HEK293 (cell line): ENCODE data around the gene SCAMP3.

Experiments
- BCL11B ChIP-seq: fragments of 450-650 bp; formaldehyde crosslinking; IDR thresholded peaks from 2 replicates; pipeline ENCODE4 v1.5.1; 2016; ENCODE audit warnings: low read depth, missing biosample characterization, missing genetic modification characterization
- GFI1B ChIP-seq: fragments of 450-650 bp; formaldehyde crosslinking; IDR thresholded peaks from 2 replicates; pipeline ENCODE4 v1.5.1; 2016; ENCODE audit warnings: missing biosample characterization, missing genetic modification characterization
- IKZF3 ChIP-seq: fragments of 450-650 bp; IDR thresholded peaks from 2 replicates; pipeline ENCODE4 v1.5.0; 2018; ENCODE audit warnings: missing biosample characterization, mild to moderate bottlenecking, missing genetic modification characterization, moderate library complexity
- KLF16 ChIP-seq: fragments of 450-650 bp; formaldehyde crosslinking; IDR thresholded peaks from 2 replicates; pipeline ENCODE4 v1.5.1; 2017; ENCODE audit warnings: missing biosample characterization, missing genetic modification characterization
- KLF8 ChIP-seq: fragments of 450-650 bp; formaldehyde crosslinking; IDR thresholded peaks from 2 replicates; pipeline ENCODE4 v1.5.1; 2016; ENCODE audit warnings: missing biosample characterization, missing genetic modification characterization
- OVOL3 ChIP-seq: fragments of 450-650 bp; formaldehyde crosslinking; IDR thresholded peaks from 2 replicates; pipeline ENCODE4 v1.5.1; 2016; ENCODE audit warnings: missing biosample characterization, missing genetic modification characterization
- SP7 ChIP-seq: fragments of 450-650 bp; formaldehyde crosslinking; IDR thresholded peaks from 2 replicates; pipeline ENCODE4 v1.5.1; 2016; ENCODE audit warnings: missing biosample characterization, missing genetic modification characterization
- YY1 ChIP-seq: fragments of 450-650 bp; formaldehyde crosslinking; IDR thresholded peaks from 2 replicates; pipeline ENCODE4 v1.5.1; 2018; ENCODE audit warnings: missing biosample characterization, missing genetic modification characterization
- ZBTB17 ChIP-seq: fragments of 450-650 bp; formaldehyde crosslinking; IDR thresholded peaks from 2 replicates; pipeline ENCODE4 v1.5.1; 2016; ENCODE audit warnings: missing biosample characterization, missing genetic modification characterization
- ZBTB8A ChIP-seq: fragments of 450-650 bp; formaldehyde crosslinking; IDR thresholded peaks from 2 replicates; pipeline ENCODE4 v1.5.1; 2016; ENCODE audit warnings: missing biosample characterization, missing genetic modification characterization
- ZEB2 ChIP-seq: fragments of 450-650 bp; formaldehyde crosslinking; IDR thresholded peaks from 2 replicates; pipeline ENCODE4 v1.5.1; 2016; ENCODE audit warnings: missing biosample characterization, missing genetic modification characterization
- ZIC2 ChIP-seq: fragments of 450-650 bp; formaldehyde crosslinking; IDR thresholded peaks from 2 replicates; pipeline ENCODE4 v1.5.1; 2016; ENCODE audit warnings: missing biosample characterization, missing genetic modification characterization
- ZNF10 ChIP-seq: fragments of 450-650 bp; formaldehyde crosslinking; IDR thresholded peaks from 2 replicates; pipeline ENCODE4 v1.5.1; 2017; ENCODE audit warnings: missing biosample characterization, missing genetic modification characterization
- ZNF133 ChIP-seq: fragments of 450-650 bp; formaldehyde crosslinking; IDR thresholded peaks from 2 replicates; pipeline ENCODE4 v1.5.1; 2016; ENCODE audit warnings: missing biosample characterization, missing genetic modification characterization
- ZNF157 ChIP-seq: fragments of 450-650 bp; formaldehyde crosslinking; IDR thresholded peaks from 2 replicates; pipeline ENCODE4 v1.5.1; 2016; ENCODE audit warnings: missing biosample characterization, missing genetic modification characterization
- ZNF24 ChIP-seq: fragments of 450-650 bp; formaldehyde crosslinking; IDR thresholded peaks from 2 replicates; pipeline ENCODE4 v1.5.1; 2016; ENCODE audit warnings: missing biosample characterization, missing genetic modification characterization
- ZNF292 ChIP-seq: fragments of 450-650 bp; formaldehyde crosslinking; IDR thresholded peaks from 2 replicates; pipeline ENCODE4 v1.5.1; 2016; ENCODE audit warnings: low read depth, missing biosample characterization, missing genetic modification characterization, borderline replicate concordance
- ZNF311 ChIP-seq: fragments of 450-650 bp; formaldehyde crosslinking; IDR thresholded peaks from 2 replicates; pipeline ENCODE4 v1.5.1; 2017; ENCODE audit warnings: missing biosample characterization, missing genetic modification characterization, borderline replicate concordance
- ZNF335 ChIP-seq: fragments of 450-650 bp; formaldehyde crosslinking; conservative IDR thresholded peaks from 2 replicates; pipeline ENCODE4 v1.5.1; 2016; ENCODE audit warnings: missing biosample characterization, missing genetic modification characterization
- ZNF341 ChIP-seq: fragments of 450-650 bp; formaldehyde crosslinking; IDR thresholded peaks from 2 replicates; pipeline ENCODE4; 2016; ENCODE audit warnings: low read depth, missing biosample characterization, missing genetic modification characterization
- ZNF354C ChIP-seq: fragments of 450-650 bp; formaldehyde crosslinking; IDR thresholded peaks from 2 replicates; pipeline ENCODE4 v1.5.1; 2016; ENCODE audit warnings: missing biosample characterization, missing genetic modification characterization, low read depth, borderline replicate concordance
- ZNF394 ChIP-seq: fragments of 450-650 bp; formaldehyde crosslinking; IDR thresholded peaks from 2 replicates; pipeline ENCODE4 v1.5.1; 2016; ENCODE audit warnings: missing biosample characterization, missing genetic modification characterization, mild to moderate bottlenecking, moderate library complexity, borderline replicate concordance
- ZNF549 ChIP-seq: fragments of 450-650 bp; IDR thresholded peaks from 2 replicates; pipeline ENCODE4 v1.5.1; 2018; ENCODE audit warnings: missing biosample characterization, missing genetic modification characterization, mild to moderate bottlenecking, inconsistent platforms, moderate library complexity
- ZNF76 ChIP-seq: fragments of 450-650 bp; formaldehyde crosslinking; IDR thresholded peaks from 2 replicates; pipeline ENCODE4; 2016; ENCODE audit warnings: low read depth, missing biosample characterization, missing genetic modification characterization, borderline replicate concordance
- ZNF777 ChIP-seq: fragments of 450-650 bp; formaldehyde crosslinking; IDR thresholded peaks from 2 replicates; pipeline ENCODE4 v1.5.1; 2017; ENCODE audit warnings: missing biosample characterization, missing genetic modification characterization, borderline replicate concordance
- ZNF785 ChIP-seq: fragments of 450-650 bp; formaldehyde crosslinking; IDR thresholded peaks from 2 replicates; pipeline ENCODE4 v1.5.1; 2016; ENCODE audit warnings: missing biosample characterization, missing genetic modification characterization
- TF ChIP-seq, protein P1 (sequence below): fragments of 450-650 bp; formaldehyde crosslinking; IDR thresholded peaks from 2 replicates; pipeline ENCODE4 v1.5.1; 2016; ENCODE audit warnings: missing biosample characterization, missing genetic modification characterization
- TF ChIP-seq, protein P2 (sequence below): fragments of 450-650 bp; formaldehyde crosslinking; IDR thresholded peaks from 2 replicates; pipeline ENCODE4 v1.5.1; 2016; ENCODE audit warnings: missing biosample characterization, missing genetic modification characterization
- TF ChIP-seq, protein P3 (sequence below): fragments of 450-650 bp; formaldehyde crosslinking; IDR thresholded peaks from 2 replicates; pipeline ENCODE4 v1.5.1; 2016; ENCODE audit warnings: missing biosample characterization, missing genetic modification characterization
- TF ChIP-seq, protein P4 (sequence below): fragments of 450-650 bp; formaldehyde crosslinking; IDR thresholded peaks from 2 replicates; pipeline ENCODE4 v1.5.1; 2016; ENCODE audit warnings: missing biosample characterization, missing genetic modification characterization
- TF ChIP-seq, protein P5 (sequence below): fragments of 450-650 bp; formaldehyde crosslinking; IDR thresholded peaks from 2 replicates; pipeline ENCODE4 v1.5.1; 2016; ENCODE audit warnings: missing biosample characterization, missing genetic modification characterization

The SCAMP3 gene

DNA sequence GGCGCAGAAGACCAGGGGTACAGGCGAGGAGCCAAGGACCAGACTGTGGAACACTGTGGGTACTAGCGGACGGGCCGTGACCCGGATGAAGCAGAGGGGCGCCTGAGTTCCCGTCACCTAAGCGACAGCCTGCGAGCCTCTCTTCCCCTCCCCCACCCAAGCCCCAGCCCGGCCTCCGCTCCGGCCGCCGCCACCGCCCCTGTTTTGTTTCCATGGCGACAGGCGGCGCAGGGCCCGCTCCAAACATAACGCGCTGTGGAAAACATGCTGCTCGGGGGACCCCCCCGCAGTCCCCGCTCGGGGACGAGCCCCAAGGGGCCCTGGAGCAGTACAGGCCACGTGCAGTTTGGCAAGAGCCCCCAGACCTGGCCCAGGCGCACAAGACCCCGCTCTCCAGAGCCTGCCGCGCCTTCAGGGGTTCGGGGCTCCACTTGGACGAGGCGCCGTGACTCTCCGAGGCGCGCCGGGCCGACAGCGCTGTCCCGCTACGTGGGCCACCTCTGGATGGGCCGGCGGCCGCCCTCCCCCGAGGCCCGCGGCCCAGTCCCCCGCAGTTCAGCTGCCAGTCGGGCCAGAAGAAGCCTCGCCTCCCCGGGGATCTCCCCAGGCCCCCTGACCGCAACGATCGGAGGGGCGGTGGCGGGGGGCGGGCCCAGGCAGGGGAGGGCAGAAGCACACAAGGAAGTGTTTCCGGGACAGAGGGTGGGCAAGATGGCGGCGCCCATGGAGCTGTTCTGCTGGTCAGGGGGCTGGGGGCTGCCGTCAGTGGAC lies 53.4 kb downstream of the SCAMP3 start, which contains the start of gene MTX1 (continued):
- TF ChIP-seq, protein P1, sequence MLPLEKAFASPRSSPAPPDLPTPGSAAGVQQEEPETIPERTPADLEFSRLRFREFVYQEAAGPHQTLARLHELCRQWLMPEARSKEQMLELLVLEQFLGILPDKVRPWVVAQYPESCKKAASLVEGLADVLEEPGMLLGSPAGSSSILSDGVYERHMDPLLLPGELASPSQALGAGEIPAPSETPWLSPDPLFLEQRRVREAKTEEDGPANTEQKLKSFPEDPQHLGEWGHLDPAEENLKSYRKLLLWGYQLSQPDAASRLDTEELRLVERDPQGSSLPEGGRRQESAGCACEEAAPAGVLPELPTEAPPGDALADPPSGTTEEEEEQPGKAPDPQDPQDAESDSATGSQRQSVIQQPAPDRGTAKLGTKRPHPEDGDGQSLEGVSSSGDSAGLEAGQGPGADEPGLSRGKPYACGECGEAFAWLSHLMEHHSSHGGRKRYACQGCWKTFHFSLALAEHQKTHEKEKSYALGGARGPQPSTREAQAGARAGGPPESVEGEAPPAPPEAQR: no peak
- TF ChIP-seq ZNF777 (tag by site-specific recombination): no peak
- TF ChIP-seq KLF16: peak; percentile 77
- peak; percentile 98 for TF ChIP-seq ZIC2 (tag by site-specific recombination)
- TF ChIP-seq ZNF335 (tag by site-specific recombination): peak; percentile 87
- TF ChIP-seq ZNF76 (tag by site-specific recombination): peak; percentile 39; the same call in 1 of the 2 replicates
- TF ChIP-seq, protein P2, sequence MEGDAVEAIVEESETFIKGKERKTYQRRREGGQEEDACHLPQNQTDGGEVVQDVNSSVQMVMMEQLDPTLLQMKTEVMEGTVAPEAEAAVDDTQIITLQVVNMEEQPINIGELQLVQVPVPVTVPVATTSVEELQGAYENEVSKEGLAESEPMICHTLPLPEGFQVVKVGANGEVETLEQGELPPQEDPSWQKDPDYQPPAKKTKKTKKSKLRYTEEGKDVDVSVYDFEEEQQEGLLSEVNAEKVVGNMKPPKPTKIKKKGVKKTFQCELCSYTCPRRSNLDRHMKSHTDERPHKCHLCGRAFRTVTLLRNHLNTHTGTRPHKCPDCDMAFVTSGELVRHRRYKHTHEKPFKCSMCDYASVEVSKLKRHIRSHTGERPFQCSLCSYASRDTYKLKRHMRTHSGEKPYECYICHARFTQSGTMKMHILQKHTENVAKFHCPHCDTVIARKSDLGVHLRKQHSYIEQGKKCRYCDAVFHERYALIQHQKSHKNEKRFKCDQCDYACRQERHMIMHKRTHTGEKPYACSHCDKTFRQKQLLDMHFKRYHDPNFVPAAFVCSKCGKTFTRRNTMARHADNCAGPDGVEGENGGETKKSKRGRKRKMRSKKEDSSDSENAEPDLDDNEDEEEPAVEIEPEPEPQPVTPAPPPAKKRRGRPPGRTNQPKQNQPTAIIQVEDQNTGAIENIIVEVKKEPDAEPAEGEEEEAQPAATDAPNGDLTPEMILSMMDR: 0 out of 2 replicates have a peak, but pooled peaks have one; percentile 4
- peak; percentile 43 for TF ChIP-seq IKZF3 (tag by site-specific recombination)
- 0 out of 2 replicates have a peak, but pooled peaks have one; percentile 10 for TF ChIP-seq ZBTB8A (tag by site-specific recombination)
- peak; percentile 70; the same call in 1 of the 2 replicates for TF ChIP-seq SP7 (tag by site-specific recombination)
- TF ChIP-seq ZNF394: no peak; the same call in 1 of the 2 replicates
- TF ChIP-seq ZNF354C (tag by site-specific recombination): no peak
- no peak for TF ChIP-seq ZNF157 (tag by site-specific recombination)
- peak; percentile 59 for TF ChIP-seq BCL11B
- TF ChIP-seq ZNF24 (tag by site-specific recombination): 0 out of 2 replicates have a peak, but pooled peaks have one; percentile 25
- TF ChIP-seq KLF8 (tag by site-specific recombination): peak; percentile 70
- no peak for TF ChIP-seq ZNF292 (tag by site-specific recombination)
- TF ChIP-seq ZNF10: 0 out of 2 replicates have a peak, but pooled peaks have one; percentile 60
- TF ChIP-seq ZNF549: no peak
- no peak for TF ChIP-seq ZNF133
- TF ChIP-seq, protein P3, sequence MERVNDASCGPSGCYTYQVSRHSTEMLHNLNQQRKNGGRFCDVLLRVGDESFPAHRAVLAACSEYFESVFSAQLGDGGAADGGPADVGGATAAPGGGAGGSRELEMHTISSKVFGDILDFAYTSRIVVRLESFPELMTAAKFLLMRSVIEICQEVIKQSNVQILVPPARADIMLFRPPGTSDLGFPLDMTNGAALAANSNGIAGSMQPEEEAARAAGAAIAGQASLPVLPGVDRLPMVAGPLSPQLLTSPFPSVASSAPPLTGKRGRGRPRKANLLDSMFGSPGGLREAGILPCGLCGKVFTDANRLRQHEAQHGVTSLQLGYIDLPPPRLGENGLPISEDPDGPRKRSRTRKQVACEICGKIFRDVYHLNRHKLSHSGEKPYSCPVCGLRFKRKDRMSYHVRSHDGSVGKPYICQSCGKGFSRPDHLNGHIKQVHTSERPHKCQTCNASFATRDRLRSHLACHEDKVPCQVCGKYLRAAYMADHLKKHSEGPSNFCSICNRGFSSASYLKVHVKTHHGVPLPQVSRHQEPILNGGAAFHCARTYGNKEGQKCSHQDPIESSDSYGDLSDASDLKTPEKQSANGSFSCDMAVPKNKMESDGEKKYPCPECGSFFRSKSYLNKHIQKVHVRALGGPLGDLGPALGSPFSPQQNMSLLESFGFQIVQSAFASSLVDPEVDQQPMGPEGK (tag by site-specific recombination): peak; percentile 91
- no peak for TF ChIP-seq ZNF311
- peak; percentile 83 for TF ChIP-seq ZNF341 (tag by site-specific recombination)
- TF ChIP-seq ZBTB17 (tag by site-specific recombination): peak; percentile 87
- TF ChIP-seq GFI1B (tag by site-specific recombination): 0 out of 2 replicates have a peak, but pooled peaks have one; percentile 20
- TF ChIP-seq YY1 (tag by site-specific recombination): peak; percentile 92
- TF ChIP-seq, protein P4, sequence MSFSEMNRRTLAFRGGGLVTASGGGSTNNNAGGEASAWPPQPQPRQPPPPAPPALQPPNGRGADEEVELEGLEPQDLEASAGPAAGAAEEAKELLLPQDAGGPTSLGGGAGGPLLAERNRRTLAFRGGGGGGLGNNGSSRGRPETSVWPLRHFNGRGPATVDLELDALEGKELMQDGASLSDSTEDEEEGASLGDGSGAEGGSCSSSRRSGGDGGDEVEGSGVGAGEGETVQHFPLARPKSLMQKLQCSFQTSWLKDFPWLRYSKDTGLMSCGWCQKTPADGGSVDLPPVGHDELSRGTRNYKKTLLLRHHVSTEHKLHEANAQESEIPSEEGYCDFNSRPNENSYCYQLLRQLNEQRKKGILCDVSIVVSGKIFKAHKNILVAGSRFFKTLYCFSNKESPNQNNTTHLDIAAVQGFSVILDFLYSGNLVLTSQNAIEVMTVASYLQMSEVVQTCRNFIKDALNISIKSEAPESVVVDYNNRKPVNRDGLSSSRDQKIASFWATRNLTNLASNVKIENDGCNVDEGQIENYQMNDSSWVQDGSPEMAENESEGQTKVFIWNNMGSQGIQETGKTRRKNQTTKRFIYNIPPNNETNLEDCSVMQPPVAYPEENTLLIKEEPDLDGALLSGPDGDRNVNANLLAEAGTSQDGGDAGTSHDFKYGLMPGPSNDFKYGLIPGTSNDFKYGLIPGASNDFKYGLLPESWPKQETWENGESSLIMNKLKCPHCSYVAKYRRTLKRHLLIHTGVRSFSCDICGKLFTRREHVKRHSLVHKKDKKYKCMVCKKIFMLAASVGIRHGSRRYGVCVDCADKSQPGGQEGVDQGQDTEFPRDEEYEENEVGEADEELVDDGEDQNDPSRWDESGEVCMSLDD (tag by site-specific recombination): peak; percentile 99
- TF ChIP-seq ZEB2 (tag by site-specific recombination): peak; percentile 86
- TF ChIP-seq OVOL3 (tag by site-specific recombination): 0 out of 2 replicates have a peak, but pooled peaks have one; percentile 15
- peak; percentile 7; the same call in 1 of the 2 replicates for TF ChIP-seq ZNF785 (tag by site-specific recombination)
- TF ChIP-seq, protein P5, sequence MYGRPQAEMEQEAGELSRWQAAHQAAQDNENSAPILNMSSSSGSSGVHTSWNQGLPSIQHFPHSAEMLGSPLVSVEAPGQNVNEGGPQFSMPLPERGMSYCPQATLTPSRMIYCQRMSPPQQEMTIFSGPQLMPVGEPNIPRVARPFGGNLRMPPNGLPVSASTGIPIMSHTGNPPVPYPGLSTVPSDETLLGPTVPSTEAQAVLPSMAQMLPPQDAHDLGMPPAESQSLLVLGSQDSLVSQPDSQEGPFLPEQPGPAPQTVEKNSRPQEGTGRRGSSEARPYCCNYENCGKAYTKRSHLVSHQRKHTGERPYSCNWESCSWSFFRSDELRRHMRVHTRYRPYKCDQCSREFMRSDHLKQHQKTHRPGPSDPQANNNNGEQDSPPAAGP (tag by site-specific recombination): peak; percentile 77; the same call in 1 of the 2 replicates
